HUES6 (cell line): ENCODE data around the gene TXNL1.
"Not testable (repeated sequence)": the region's sequence is repeated elsewhere in the genome, so short reads cannot be mapped to it uniquely, and the experiment has no call there.

Experiments used
- H3K27ac ChIP-seq: 2 replicates; pipeline ENCODE4 v1.7.0; 2013; ENCODE audit warnings: low read depth, mild to moderate bottlenecking, low read length, inconsistent platforms
- H3K27me3 ChIP-seq: 2 replicates; pipeline ENCODE4 v1.6.1; 2013; ENCODE audit warnings: low read length; ENCODE audit not compliant: control insufficient read depth, insufficient read depth
- H3K36me3 ChIP-seq: 2 replicates; pipeline ENCODE4 v1.6.1; 2013; ENCODE audit warnings: low read length; ENCODE audit not compliant: control insufficient read depth, insufficient read depth
- H3K4me1 ChIP-seq: 2 replicates; pipeline ENCODE4 v1.6.1; 2013; ENCODE audit warnings: low read length; ENCODE audit not compliant: control insufficient read depth, insufficient read depth
- H3K4me3 ChIP-seq: 2 replicates; pipeline ENCODE4 v1.5.1; 2013; ENCODE audit warnings: low read depth, low read length
- H3K9ac ChIP-seq: one replicate; pipeline ENCODE4 v1.6.1; 2013; ENCODE audit warnings: mild to moderate bottlenecking, low read length
- H3K9me3 ChIP-seq: 2 replicates; pipeline ENCODE4 v1.6.1; 2013; ENCODE audit warnings: low read depth, low read length; ENCODE audit not compliant: control insufficient read depth, insufficient read depth

The TXNL1 gene

DNA sequence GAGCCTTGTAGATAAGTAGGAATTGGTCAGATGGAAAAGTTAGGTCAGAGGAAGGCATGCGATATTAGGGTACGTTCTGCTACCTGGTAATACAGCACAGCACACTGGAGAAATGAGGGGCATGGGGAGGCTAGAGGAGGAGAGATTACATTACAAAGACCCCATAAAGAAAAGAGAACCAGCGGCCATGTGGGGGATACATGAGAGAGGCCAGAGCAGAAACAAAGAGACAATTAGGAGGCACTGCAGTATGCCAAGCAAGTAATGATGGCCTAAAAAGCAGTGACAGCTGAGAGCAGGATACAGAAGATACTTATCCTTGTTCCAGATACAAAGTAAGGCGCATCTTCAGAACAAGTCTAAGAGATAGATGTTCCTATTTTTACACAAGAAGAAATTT lies 40.0 kb downstream of the TXNL1 start:
- Histone ChIP-seq H3K27me3 (no peaks in the 10 kb centered on the region), H3K27ac (no peak overlapping the region), H3K9ac (no peak overlapping the region), H3K36me3 (peaks cover 11% of the 10 kb centered on the region), H3K9me3 (no peaks in the 10 kb centered on the region), H3K4me1 (peaks cover 11% of the 10 kb centered on the region; the same call in 1 of the 2 replicates), H3K4me3 (no peak overlapping the region)

DNA sequence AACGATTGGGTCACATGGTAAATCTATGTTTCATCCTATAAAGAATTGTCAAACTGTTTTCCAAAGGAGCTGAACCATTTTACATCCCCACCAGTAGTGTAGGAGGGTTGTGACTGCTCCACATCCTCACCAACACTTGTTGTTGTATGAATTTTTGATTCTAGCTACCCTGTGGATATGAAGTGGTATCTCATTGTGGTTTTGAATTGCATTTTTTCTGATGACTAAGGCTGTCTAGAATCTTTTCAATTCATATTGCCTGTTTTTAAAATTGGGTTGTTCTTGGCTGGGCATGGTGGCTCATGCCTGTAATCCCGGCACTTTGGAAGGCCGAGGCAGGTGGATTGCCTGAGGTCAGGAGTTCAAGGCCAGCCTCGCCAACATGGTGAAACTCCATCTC lies 44.5 kb downstream of the TXNL1 start:
- Histone ChIP-seq H3K4me1 (peaks cover 11% of the 10 kb centered on the region; the same call in 1 of the 2 replicates), H3K27me3 (no peaks in the 10 kb centered on the region), H3K9me3 (no peaks in the 10 kb centered on the region), H3K9ac (no peak overlapping the region), H3K4me3 (no peak overlapping the region), H3K27ac (no peak overlapping the region), H3K36me3 (no peaks in the 10 kb centered on the region)

DNA sequence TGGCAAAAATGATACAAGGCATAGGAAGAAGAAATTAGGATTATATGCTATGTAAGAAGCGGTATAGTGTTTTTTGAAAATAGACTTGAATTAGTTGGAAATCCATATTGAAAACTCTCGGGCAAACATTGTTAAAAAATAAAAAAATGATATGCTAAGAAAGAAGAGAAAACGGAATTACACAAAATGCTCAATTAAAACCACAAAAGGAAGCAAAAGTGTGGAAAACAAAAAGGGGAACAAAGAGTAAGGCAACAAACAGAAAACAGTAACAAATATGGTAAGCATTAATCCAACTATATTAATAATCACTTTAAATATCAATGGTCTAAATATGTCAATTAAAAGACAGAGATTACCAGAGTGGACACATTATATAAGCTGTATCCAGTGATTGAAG lies 58.4 kb downstream of the TXNL1 start:
- no peaks in the 10 kb centered on the region for H3K27me3 ChIP-seq
- no peak overlapping the region for H3K4me3 ChIP-seq
- H3K27ac ChIP-seq: no peak overlapping the region
- no peak overlapping the region for H3K9ac ChIP-seq
- H3K4me1 ChIP-seq: peaks cover 8% of the 10 kb centered on the region
- H3K9me3 ChIP-seq: no peaks in the 10 kb centered on the region
- no peaks in the 10 kb centered on the region for H3K36me3 ChIP-seq

DNA sequence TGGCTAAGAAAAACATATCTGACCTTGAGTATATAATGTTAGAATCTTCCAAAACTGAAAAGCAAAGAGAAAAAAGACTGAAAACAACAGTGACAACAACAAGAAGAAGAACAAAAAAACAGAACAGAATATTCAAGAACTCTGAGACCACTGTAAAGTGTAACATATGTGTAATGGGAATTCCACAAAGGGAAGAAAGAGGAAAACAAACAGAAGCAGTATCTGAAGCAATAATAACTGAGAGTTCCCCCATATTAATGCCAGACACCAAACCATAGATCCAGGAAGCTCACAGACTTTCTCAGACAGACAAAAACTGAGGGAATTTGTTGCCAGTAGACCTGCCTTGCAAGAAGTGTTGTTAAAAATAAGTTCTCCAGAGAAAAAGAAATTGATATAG lies 58.9 kb downstream of the TXNL1 start:
- no peak overlapping the region for H3K27ac ChIP-seq
- H3K4me1 ChIP-seq: peaks cover 8% of the 10 kb centered on the region
- H3K4me3 ChIP-seq: no peak overlapping the region
- no peaks in the 10 kb centered on the region for H3K9me3 ChIP-seq
- H3K36me3 ChIP-seq: no peaks in the 10 kb centered on the region
- no peaks in the 10 kb centered on the region for H3K27me3 ChIP-seq
- no peak overlapping the region for H3K9ac ChIP-seq

DNA sequence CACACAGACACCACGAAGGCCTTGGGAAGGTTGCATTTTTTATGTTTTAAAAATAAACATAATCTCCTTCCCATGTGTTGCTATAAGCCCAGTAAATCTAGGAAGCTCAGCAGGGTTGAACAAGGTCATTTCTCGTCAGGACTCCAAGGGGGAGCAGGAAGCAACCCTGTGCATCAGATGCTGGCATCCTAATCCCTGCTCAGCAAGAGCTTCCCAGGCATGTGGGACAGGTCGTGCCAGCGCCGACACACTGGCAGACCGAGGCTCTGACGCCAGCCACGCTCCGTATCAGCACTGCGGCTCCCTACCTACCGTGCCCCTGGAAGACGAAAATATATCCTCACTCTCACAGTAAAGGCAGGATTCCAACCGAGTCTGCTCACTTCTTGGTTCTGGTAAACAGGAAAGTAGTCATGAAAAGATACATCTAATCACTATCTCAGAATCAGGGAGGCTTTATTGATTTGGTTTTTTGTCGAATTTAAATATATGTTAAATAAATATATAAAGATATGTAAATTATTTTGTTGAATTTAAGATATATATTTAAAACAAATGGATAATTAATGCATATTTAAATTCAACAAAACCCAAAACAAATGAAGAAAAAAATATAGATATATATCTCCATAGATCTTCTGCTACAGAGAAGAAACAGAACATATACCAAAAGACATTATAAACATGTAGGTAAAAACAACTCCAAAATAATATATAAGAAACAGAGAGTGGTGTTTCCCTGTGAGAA lies 61.4 kb downstream of the TXNL1 start:
- no peaks in the 10 kb centered on the region for H3K27me3 ChIP-seq
- H3K27ac ChIP-seq: no peak overlapping the region
- no peak overlapping the region for H3K9ac ChIP-seq
- no peak overlapping the region for H3K4me3 ChIP-seq
- H3K4me1 ChIP-seq: peaks cover 8% of the 10 kb centered on the region
- H3K36me3 ChIP-seq: no peaks in the 10 kb centered on the region
- no peaks in the 10 kb centered on the region; the same call in 1 of the 2 replicates for H3K9me3 ChIP-seq

GRCh38 chr18:56575819-56576663 lies 62.4 kb downstream of the TXNL1 start:
- no peak overlapping the region for H3K9ac ChIP-seq
- no peak overlapping the region for H3K27ac ChIP-seq
- no peaks in the 10 kb centered on the region for H3K36me3 ChIP-seq
- no peak overlapping the region for H3K4me3 ChIP-seq
- peaks cover 8% of the 10 kb centered on the region for H3K4me1 ChIP-seq
- no peaks in the 10 kb centered on the region; the same call in 1 of the 2 replicates for H3K9me3 ChIP-seq
- H3K27me3 ChIP-seq: no peaks in the 10 kb centered on the region

DNA sequence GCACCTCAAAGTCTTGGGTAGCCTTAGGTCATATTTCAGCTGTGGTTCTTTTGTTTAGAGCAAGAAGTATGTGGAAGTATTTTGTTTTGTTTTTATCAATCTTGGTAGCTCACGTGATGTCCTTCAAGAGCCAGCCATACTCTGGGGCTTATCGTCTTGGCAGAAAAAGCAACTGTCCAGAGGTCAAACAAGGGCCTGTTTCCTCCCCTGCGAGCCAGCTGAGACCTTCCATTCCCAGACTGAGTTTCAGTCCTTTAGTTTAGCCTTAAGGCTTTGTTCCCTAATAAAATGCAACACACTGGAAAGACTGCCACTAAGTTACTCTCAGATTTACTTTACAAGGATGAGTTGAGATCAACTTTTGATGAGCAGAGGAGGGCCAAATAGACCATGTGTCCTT lies 63.5 kb downstream of the TXNL1 start:
- Histone ChIP-seq H3K27me3 (no peaks in the 10 kb centered on the region), H3K9me3 (no peaks in the 10 kb centered on the region; the same call in 1 of the 2 replicates), H3K36me3 (no peaks in the 10 kb centered on the region), H3K4me3 (no peak overlapping the region), H3K9ac (no peak overlapping the region), H3K4me1 (peaks cover 8% of the 10 kb centered on the region), H3K27ac (no peak overlapping the region)

DNA sequence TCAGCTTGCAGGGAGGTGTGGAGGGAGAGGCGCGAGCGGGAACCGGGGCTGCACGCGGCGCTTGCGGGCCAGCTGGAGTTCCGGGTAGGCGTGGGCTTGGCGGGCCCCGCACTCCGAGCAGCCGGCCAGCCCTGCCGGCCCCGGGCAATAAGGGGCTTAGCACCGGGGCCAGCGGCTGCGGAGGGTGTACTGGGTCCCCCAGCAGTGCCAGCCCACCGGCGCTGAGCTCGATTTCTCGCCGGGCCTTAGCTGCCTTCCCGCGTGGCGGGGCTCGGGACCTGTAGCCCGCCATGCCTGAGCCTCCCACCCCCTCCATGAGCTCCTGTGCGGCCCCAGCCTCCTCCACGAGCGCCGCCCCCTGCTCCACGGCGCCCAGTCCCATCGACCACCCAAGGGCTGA lies 66.1 kb downstream of the TXNL1 start:
- not testable (repeated sequence) for H3K4me1 ChIP-seq, H3K9me3 ChIP-seq, H3K27ac ChIP-seq, H3K27me3 ChIP-seq, H3K4me3 ChIP-seq, H3K36me3 ChIP-seq, H3K9ac ChIP-seq

GRCh38 chr18:56570978-56571377 lies 67.4 kb downstream of the TXNL1 start:
- Histone ChIP-seq H3K4me3 (no peak overlapping the region), H3K27me3 (no peaks in the 10 kb centered on the region), H3K36me3 (no peaks in the 10 kb centered on the region), H3K4me1 (no peaks in the 10 kb centered on the region; the same call in 1 of the 2 replicates), H3K9me3 (no peaks in the 10 kb centered on the region; the same call in 1 of the 2 replicates), H3K27ac (no peak overlapping the region), H3K9ac (no peak overlapping the region)

GRCh38 chr18:56569416-56569815 lies 69.0 kb downstream of the TXNL1 start:
- Histone ChIP-seq H3K9me3 (no peaks in the 10 kb centered on the region; the same call in 1 of the 2 replicates), H3K4me3 (no peak overlapping the region), H3K9ac (no peak overlapping the region), H3K27me3 (no peaks in the 10 kb centered on the region), H3K27ac (no peak overlapping the region), H3K4me1 (no peaks in the 10 kb centered on the region), H3K36me3 (no peaks in the 10 kb centered on the region)

DNA sequence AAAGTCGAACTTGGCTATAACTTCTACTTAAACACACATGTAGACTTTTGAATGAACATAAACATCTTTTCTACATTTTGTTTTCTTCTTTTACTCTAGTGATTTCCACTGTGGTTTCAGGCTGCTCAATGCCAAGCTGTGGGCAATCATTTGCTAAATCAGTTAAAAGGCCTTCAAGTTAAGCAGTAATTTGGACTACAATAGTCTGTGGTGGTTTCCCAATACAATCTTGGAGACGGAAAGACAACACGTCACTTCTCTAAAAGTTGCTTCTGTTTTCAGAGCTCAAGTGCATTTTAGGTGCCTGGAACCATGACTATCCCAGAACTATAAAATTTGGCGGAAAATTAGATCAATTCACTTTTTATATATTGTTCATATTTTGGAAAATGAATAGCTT lies 69.4 kb downstream of the TXNL1 start:
- Histone ChIP-seq H3K4me3 (no peak overlapping the region), H3K4me1 (peaks cover under 1% of the 10 kb centered on the region; the same call in 1 of the 2 replicates), H3K36me3 (no peaks in the 10 kb centered on the region), H3K9me3 (no peaks in the 10 kb centered on the region; the same call in 1 of the 2 replicates), H3K27ac (no peak overlapping the region), H3K27me3 (no peaks in the 10 kb centered on the region), H3K9ac (no peak overlapping the region)
